Endothelial cell (in vitro differentiated cells): ENCODE results near the gene SATB2. TPM values are rescaled to one million over a fixed set of nuclear protein-coding genes. Genes with fewer than 3 reads are reported as not detected.
A peak's percentile ranks its signal among the peaks of the same experiment; 100 is the strongest.

ENCODE experiments used
- DNase-seq: peaks from one replicate; pipeline ENCODE4 v3.0.0; 2021; ENCODE audit warnings: low spot score
- H3K27ac Mint-ChIP-seq: one replicate; pipeline ENCODE4 v1.8.0; 2021; ENCODE audit warnings: mixed read lengths, inconsistent platforms; ENCODE audit not compliant: unreplicated experiment
- H3K27me3 Mint-ChIP-seq: one replicate; pipeline ENCODE4 v1.8.0; 2021; ENCODE audit warnings: mild to moderate bottlenecking, moderate library complexity, mixed read lengths, inconsistent platforms; ENCODE audit not compliant: unreplicated experiment
- H3K36me3 Mint-ChIP-seq: one replicate; pipeline ENCODE4 v1.8.0; 2021; ENCODE audit warnings: mild to moderate bottlenecking, low read depth, mixed read lengths, inconsistent platforms; ENCODE audit not compliant: unreplicated experiment
- H3K4me1 Mint-ChIP-seq: one replicate; pipeline ENCODE4 v1.8.0; 2021; ENCODE audit warnings: mild to moderate bottlenecking, mixed read lengths, inconsistent platforms; ENCODE audit not compliant: unreplicated experiment
- H3K4me3 Mint-ChIP-seq: one replicate; pipeline ENCODE4 v1.8.0; 2021; ENCODE audit warnings: mild to moderate bottlenecking, mixed read lengths, inconsistent platforms; ENCODE audit not compliant: unreplicated experiment
- H3K9me3 Mint-ChIP-seq: one replicate; pipeline ENCODE4 v1.8.0; 2021; ENCODE audit warnings: mixed read lengths, inconsistent platforms; ENCODE audit not compliant: unreplicated experiment
- total RNA-seq: library from RNA; stranded (reverse); fragmentation: NEBNext Ultra II Directional; extraction: Animal tissue kit (Norgen Biotek cat#: 25700); gene quantifications from one replicate; pipeline ENCODE4 v1.2.1, GENCODE V29; 2021; ENCODE audit not compliant: unreplicated experiment
- TF ChIP-seq, protein P1 (sequence below): fragments of 200-600 bp; sonication (generic); IDR thresholded peaks from one replicate; pipeline ENCODE4 v1.5.0; 2021; ENCODE audit warnings: antibody characterized with exemption; ENCODE audit not compliant: unreplicated experiment

The SATB2 gene
- total RNA-seq, 1 donor from 2014 or later, result 3.8 TPM

- no peak for DNase-seq
- Mint-ChIP-seq H3K27ac (no peak overlapping the region), H3K27me3 (no peaks in the 10 kb centered on the region), H3K9me3 (no peaks in the 10 kb centered on the region), H3K4me1 (no peaks in the 10 kb centered on the region), H3K4me3 (no peak overlapping the region), H3K36me3 (no peaks in the 10 kb centered on the region)
- TF ChIP-seq, protein P1, sequence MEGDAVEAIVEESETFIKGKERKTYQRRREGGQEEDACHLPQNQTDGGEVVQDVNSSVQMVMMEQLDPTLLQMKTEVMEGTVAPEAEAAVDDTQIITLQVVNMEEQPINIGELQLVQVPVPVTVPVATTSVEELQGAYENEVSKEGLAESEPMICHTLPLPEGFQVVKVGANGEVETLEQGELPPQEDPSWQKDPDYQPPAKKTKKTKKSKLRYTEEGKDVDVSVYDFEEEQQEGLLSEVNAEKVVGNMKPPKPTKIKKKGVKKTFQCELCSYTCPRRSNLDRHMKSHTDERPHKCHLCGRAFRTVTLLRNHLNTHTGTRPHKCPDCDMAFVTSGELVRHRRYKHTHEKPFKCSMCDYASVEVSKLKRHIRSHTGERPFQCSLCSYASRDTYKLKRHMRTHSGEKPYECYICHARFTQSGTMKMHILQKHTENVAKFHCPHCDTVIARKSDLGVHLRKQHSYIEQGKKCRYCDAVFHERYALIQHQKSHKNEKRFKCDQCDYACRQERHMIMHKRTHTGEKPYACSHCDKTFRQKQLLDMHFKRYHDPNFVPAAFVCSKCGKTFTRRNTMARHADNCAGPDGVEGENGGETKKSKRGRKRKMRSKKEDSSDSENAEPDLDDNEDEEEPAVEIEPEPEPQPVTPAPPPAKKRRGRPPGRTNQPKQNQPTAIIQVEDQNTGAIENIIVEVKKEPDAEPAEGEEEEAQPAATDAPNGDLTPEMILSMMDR, result no peak
These were observed 65.4 kb downstream of the SATB2 start for GRCh38 chr2:199392363-199392762.

GRCh38 chr2:199388728-199389268, 68.9 kb downstream of the SATB2 start:
- Mint-ChIP-seq H3K27ac (no peak overlapping the region), H3K36me3 (no peaks in the 10 kb centered on the region), H3K4me1 (no peaks in the 10 kb centered on the region), H3K4me3 (no peak overlapping the region), H3K9me3 (no peaks in the 10 kb centered on the region), H3K27me3 (no peaks in the 10 kb centered on the region)
- TF ChIP-seq, protein P1, result no peak
- DNase-seq, result no peak

DNA sequence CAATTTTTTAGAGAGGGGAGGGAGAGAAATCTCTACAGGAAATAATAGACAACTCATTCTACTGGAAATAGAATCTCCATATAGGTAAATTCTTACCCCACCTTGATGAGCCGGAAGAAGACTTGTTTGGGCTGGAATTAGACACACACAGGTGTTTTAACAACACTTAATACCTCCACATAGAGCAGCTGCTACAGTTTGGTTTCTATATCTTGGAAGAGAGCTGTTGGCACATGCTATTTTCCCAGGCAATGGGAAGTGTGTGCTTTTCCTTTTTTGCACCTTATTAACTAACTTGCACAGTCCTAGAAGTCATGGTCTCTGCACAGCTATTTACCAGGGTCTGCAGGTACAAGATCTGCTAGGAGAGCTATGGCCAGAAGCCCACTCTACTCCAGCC, 73.7 kb downstream of the SATB2 start:
- TF ChIP-seq, protein P1, result no peak
- Mint-ChIP-seq H3K36me3 (no peaks in the 10 kb centered on the region), H3K9me3 (no peaks in the 10 kb centered on the region), H3K4me3 (no peak overlapping the region), H3K27ac (no peak overlapping the region), H3K27me3 (no peaks in the 10 kb centered on the region), H3K4me1 (peaks cover 18% of the 10 kb centered on the region)
- no peak for DNase-seq

GRCh38 chr2:199383021-199383420, 74.7 kb downstream of the SATB2 start:
- H3K27ac Mint-ChIP-seq, result no peak overlapping the region
- DNase-seq, result no peak
- no peaks in the 10 kb centered on the region for H3K27me3 Mint-ChIP-seq
- no peak overlapping the region for H3K4me3 Mint-ChIP-seq
- no peaks in the 10 kb centered on the region for H3K36me3 Mint-ChIP-seq
- peaks cover 18% of the 10 kb centered on the region for H3K4me1 Mint-ChIP-seq
- H3K9me3 Mint-ChIP-seq, result no peaks in the 10 kb centered on the region
- TF ChIP-seq, protein P1, result no peak

GRCh38 chr2:199382091-199382490, 75.6 kb downstream of the SATB2 start:
- DNase-seq, result peak; percentile 19
- no peak overlapping the region for H3K27ac Mint-ChIP-seq
- no peaks in the 10 kb centered on the region for H3K9me3 Mint-ChIP-seq
- TF ChIP-seq, protein P1, result no peak
- H3K4me3 Mint-ChIP-seq, result no peak overlapping the region
- H3K27me3 Mint-ChIP-seq, result no peaks in the 10 kb centered on the region
- no peaks in the 10 kb centered on the region for H3K36me3 Mint-ChIP-seq
- H3K4me1 Mint-ChIP-seq, result peaks cover 18% of the 10 kb centered on the region
